Naive thymus-derived CD8-positive, alpha-beta T cell (primary cell): ENCODE data around the gene CELA2B. TPM values are rescaled to one million over a fixed set of nuclear protein-coding genes. Genes with fewer than 3 reads are reported as not detected.
"Not testable (repeated sequence)": the region's sequence is repeated elsewhere in the genome, so short reads cannot be mapped to it uniquely, and the experiment has no call there.

Experiments
- ATAC-seq, 2 donors: fragments of 150-1000 bp; cut with Tn5 transposase in 1 of 2; sonication (Bioruptor Pico), chemical (Tn5 transposase) in 1 of 2; 1 replicate in 1 of 2; 2 replicates in 1 of 2; pipeline ENCODE4 v1.10.0; 2021; ENCODE audit warnings: mild to moderate bottlenecking in 2 of 2, moderate library complexity in 2 of 2
- POLR2A ChIA-PET: fragments of 350-600 bp; sonication (Branson Sonifier 250); formaldehyde crosslinking; loops from one replicate; lab custom pipeline; 2021; ENCODE audit warnings: antibody characterized with exemption; lab: Charles Lee
- DNase-seq, 10 donors: peaks; one replicate each; pipeline versions ENCODE4 v3.0.0 to v3.0.0-alpha.2; 2020 to 2022
- H3K27ac Mint-ChIP-seq, 10 donors: one replicate each; pipeline ENCODE4 v1.8.0; 2020 to 2022; ENCODE audit warnings: mild to moderate bottlenecking in 10 of 10, mixed read lengths in 10 of 10, moderate library complexity in 4 of 10, inconsistent platforms in 1 of 10
- H3K27me3 Mint-ChIP-seq, 5 donors: one replicate each; pipeline ENCODE4 v1.8.0; 2021 to 2022; ENCODE audit warnings: mixed read lengths in 5 of 5
- H3K36me3 Mint-ChIP-seq, 3 donors: one replicate each; pipeline ENCODE4 v1.8.0; 2020 to 2022; ENCODE audit warnings: mixed read lengths in 3 of 3, mild to moderate bottlenecking in 2 of 3, inconsistent platforms in 1 of 3
- H3K4me1 Mint-ChIP-seq, 4 donors: one replicate each; pipeline ENCODE4 v1.8.0; 2021 to 2022; ENCODE audit warnings: mixed read lengths in 4 of 4
- H3K4me3 Mint-ChIP-seq, 10 donors: one replicate each; pipeline ENCODE4 v1.8.0; 2020 to 2022; ENCODE audit warnings: mild to moderate bottlenecking in 10 of 10, mixed read lengths in 10 of 10, moderate library complexity in 6 of 10, inconsistent platforms in 1 of 10
- H3K9me3 Mint-ChIP-seq, 9 donors: one replicate each; pipeline ENCODE4 v1.8.0; 2020 to 2022; ENCODE audit warnings: mixed read lengths in 9 of 9, mild to moderate bottlenecking in 3 of 9, inconsistent platforms in 1 of 9, moderate library complexity in 1 of 9
- polyA plus RNA-seq, 3 donors: library from polyadenylated mRNA; unstranded; fragments of 300-500 nt; fragmentation: Illumina TruSeq; gene quantifications; one replicate each; pipeline ENCODE4 v1.2.3, GENCODE V29; 2021
- total RNA-seq, 8 experiments: library from RNA in 2 of 8; stranded (reverse) in 2 of 8; gene quantifications; one replicate each; pipeline ENCODE4 v1.2.3 and lab custom pipeline; 2021 to 2026

The CELA2B gene
- total and polyA plus RNA-seq, 5 experiments from 2014 or later = not detected

DNA sequence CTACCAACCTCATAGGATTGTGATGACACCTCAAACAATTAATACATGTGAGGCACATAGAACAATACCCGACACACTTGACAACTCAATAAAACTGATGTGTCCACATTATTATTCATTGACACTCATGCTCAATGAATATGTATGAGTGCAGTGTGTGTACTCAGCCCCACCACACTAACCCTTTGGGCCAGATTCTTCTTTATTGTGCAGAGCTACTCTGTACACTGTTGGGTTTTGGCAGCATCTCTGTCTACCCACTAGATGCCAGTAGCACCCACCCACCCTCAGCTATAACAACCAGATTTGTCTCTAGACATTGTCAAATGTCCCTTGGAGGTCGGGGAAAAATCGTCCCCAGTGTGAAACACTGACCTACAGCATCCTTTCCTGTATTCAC, 38.0 kb downstream of the CELA2B start:
- ATAC-seq = no peak
- H3K36me3 Mint-ChIP-seq = peaks cover 10 to 67% (median 20%) of the 10 kb centered on the region in 3 donors
- H3K27me3 Mint-ChIP-seq = no peaks in the 10 kb centered on the region
- H3K9me3 Mint-ChIP-seq = no peaks in the 10 kb centered on the region
- H3K27ac Mint-ChIP-seq = no peak overlapping the region
- no peak overlapping the region for H3K4me3 Mint-ChIP-seq
- POLR2A ChIA-PET = interaction anchor here (1.3 kb wide), 1 partner anchor 10 kb away, joined by 3 read pairs; the partner anchor contains the start of gene CASP9
- no peak for DNase-seq
- peaks cover 0 to 26% (median 19%) of the 10 kb centered on the region in 4 donors for H3K4me1 Mint-ChIP-seq

DNA sequence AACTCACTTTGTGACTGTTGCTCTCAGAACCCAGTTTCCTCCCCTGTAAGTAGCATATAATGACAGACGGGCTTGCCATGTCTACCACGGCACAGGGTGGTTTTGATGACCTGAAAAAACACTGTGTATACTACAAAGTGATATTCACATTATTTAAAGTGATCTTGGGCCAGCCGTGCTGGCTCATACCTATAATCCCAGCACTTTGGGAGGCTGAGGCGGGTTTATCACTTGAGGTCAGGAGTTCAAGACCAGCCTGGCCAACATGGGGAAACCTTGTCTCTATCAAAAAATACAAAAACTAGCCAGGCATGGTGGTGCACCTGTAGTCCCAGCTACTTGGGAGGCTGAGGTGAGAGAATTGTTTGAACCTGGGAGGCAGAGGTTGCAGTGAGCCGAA, 38.7 kb downstream of the CELA2B start:
- not testable (repeated sequence) for ATAC-seq, DNase-seq, H3K27ac Mint-ChIP-seq, H3K27me3 Mint-ChIP-seq, H3K9me3 Mint-ChIP-seq
- Mint-ChIP-seq H3K36me3 (peaks cover 10 to 62% (median 20%) of the 10 kb centered on the region in 3 donors), H3K4me1 (peaks cover 0 to 30% (median 19%) of the 10 kb centered on the region in 4 donors), H3K4me3 (peak overlapping the region in 1 of 10 donors; percentile 19)
- POLR2A ChIA-PET = interaction anchor here (1.3 kb wide), 1 partner anchor 9 kb away, joined by 3 read pairs; the partner anchor contains the start of gene CASP9

DNA sequence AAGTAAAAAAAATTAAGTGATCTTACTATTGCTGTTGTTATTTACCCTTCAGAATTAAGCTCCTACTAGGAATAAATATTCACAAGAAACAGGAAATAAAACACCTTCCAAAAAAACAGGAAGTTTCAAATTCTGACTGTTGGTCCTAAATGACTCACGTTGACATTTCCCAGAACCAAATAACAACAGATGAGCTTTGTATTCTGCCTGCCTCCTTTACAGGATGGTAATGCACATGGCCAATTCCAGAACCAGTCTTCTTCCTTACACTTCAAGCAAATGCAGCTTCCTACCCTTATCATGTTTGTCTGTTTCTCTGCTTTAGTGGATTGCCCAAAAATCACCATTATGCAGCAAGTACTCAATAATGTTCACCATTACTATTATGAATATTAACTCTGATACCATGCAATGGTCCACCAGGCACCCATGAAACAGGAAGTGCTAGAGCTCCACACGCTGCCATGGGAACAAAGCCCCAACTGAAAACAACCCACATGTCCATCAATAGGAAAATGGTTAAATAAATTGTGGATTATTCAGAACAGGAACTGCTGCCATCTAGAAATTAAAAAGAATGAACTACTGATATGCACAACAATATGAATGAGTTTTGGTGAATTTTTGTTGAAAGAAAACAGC, 39.2 kb downstream of the CELA2B start:
- H3K36me3 Mint-ChIP-seq = peaks cover 10 to 61% (median 20%) of the 10 kb centered on the region in 3 donors
- DNase-seq (no peak), ATAC-seq (no peak)
- no peak overlapping the region for H3K4me3 Mint-ChIP-seq
- no peaks in the 10 kb centered on the region for H3K9me3 Mint-ChIP-seq
- no peaks in the 10 kb centered on the region for H3K27me3 Mint-ChIP-seq
- peaks cover 0 to 30% (median 19%) of the 10 kb centered on the region in 4 donors for H3K4me1 Mint-ChIP-seq
- POLR2A ChIA-PET = no interaction called here
- H3K27ac Mint-ChIP-seq = peak overlapping the region in 1 of 10 donors; percentile 13

DNA sequence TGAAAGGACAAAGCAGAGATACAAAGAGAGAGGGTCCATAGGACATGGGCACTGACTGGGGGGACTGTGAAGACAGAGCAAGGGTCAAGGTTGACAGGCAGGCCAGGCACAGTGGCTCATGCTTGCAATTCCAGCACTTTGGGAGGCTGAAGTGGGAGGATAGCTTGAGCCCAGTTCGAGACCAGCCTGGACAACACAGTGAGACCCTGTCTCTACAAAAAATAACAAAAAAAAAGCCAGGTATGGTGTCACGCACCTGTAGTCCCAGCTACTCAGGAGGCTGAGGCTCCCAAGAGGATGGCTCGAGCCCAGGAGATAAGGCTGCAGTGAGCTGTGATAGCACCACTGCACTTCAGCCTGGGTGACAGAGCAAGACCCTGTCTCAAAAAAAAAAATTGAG, 43.7 kb downstream of the CELA2B start:
- peaks cover 21 to 39% (median 31%) of the 10 kb centered on the region in 4 donors for H3K4me1 Mint-ChIP-seq
- POLR2A ChIA-PET = no interaction called here
- no peak overlapping the region for H3K4me3 Mint-ChIP-seq
- peaks cover 10 to 31% (median 13%) of the 10 kb centered on the region in 3 donors for H3K36me3 Mint-ChIP-seq
- ATAC-seq = no peak
- no peaks in the 10 kb centered on the region for H3K9me3 Mint-ChIP-seq
- H3K27me3 Mint-ChIP-seq = no peaks in the 10 kb centered on the region
- DNase-seq = no peak
- peak overlapping the region in 1 of 10 donors; percentile 7 for H3K27ac Mint-ChIP-seq

DNA sequence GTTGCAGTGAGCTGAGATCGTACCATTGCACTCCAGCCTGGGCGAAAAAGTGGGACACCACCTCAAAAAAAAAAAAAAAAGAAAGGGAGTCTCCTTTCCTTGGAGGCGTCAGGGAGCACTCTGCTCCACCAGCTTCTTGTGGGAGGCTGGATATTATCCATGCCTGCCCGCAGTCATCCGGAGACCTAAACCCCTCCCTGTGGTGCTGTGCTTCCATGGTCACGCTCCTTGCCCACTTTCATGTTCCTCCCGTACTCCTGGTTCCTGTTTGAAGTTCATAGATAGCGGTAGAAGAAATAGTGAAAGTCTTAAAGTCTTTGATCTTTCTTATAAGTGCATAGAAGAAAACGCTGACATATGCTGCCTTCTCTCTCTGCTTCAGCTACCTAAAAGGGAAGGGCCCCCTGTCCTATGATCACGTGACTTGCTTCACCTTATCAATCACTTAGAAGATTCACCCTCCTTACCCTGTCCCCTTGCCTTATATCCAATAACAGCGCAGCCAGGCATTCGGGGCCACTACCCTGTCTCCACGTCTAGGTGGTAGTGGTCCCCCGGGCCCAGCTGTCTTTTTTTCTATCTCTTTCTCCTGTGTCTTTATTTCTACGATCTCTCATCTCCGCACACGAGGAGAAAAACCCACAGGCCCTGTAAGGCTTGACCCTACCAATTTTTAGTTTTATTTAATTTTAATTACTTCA, 45.5 kb downstream of the CELA2B start:
- peak in 1 of 10 donors; percentile 7 for DNase-seq
- not testable (repeated sequence) for H3K4me3 Mint-ChIP-seq, ATAC-seq, H3K9me3 Mint-ChIP-seq, H3K27me3 Mint-ChIP-seq
- H3K27ac Mint-ChIP-seq = peak overlapping the region in 2 of 10 donors; percentile 5 to 81
- POLR2A ChIA-PET = interaction anchor here (0.7 kb wide), 2 partner anchors 59 to 60 kb away, joined by 3 to 6 read pairs; no protein-coding TSS in a partner anchor
- peaks cover 24 to 43% (median 39%) of the 10 kb centered on the region in 4 donors for H3K4me1 Mint-ChIP-seq
- peaks cover 8 to 22% (median 10%) of the 10 kb centered on the region in 3 donors for H3K36me3 Mint-ChIP-seq

DNA sequence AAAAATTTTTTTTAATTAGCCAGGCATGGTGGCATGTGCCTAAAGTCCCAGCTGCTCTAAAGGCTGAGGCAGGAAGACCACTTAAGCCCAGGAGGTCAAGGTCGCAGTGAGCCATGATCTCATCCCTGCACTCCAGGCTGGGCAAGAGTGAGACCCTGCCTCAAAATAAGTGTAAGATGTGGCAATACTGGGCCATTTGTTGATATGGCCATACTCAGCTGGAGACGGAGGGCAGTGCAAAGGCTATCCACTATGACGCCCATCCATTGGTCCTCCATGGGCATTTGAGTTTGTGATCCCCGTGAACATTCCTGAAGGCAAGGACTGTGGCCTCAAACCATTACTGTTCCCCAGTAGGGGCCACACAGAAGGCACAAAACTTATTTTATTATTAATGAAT, 46.6 kb downstream of the CELA2B start:
- DNase-seq = no peak
- H3K4me1 Mint-ChIP-seq = peaks cover 24 to 49% (median 43%) of the 10 kb centered on the region in 4 donors
- peak overlapping the region in 5 of 10 donors; percentile 23 to 40 (median 29) for H3K4me3 Mint-ChIP-seq
- H3K36me3 Mint-ChIP-seq = peaks cover 0 to 10% (median 0%) of the 10 kb centered on the region in 3 donors
- no peak for ATAC-seq
- H3K27ac Mint-ChIP-seq = peak overlapping the region in 4 of 10 donors; percentile 43 to 100 (median 68)
- POLR2A ChIA-PET = no interaction called here
- H3K27me3 Mint-ChIP-seq = peaks cover 0 to 2% (median 0%) of the 10 kb centered on the region in 5 donors
- H3K9me3 Mint-ChIP-seq = no peaks in the 10 kb centered on the region

DNA sequence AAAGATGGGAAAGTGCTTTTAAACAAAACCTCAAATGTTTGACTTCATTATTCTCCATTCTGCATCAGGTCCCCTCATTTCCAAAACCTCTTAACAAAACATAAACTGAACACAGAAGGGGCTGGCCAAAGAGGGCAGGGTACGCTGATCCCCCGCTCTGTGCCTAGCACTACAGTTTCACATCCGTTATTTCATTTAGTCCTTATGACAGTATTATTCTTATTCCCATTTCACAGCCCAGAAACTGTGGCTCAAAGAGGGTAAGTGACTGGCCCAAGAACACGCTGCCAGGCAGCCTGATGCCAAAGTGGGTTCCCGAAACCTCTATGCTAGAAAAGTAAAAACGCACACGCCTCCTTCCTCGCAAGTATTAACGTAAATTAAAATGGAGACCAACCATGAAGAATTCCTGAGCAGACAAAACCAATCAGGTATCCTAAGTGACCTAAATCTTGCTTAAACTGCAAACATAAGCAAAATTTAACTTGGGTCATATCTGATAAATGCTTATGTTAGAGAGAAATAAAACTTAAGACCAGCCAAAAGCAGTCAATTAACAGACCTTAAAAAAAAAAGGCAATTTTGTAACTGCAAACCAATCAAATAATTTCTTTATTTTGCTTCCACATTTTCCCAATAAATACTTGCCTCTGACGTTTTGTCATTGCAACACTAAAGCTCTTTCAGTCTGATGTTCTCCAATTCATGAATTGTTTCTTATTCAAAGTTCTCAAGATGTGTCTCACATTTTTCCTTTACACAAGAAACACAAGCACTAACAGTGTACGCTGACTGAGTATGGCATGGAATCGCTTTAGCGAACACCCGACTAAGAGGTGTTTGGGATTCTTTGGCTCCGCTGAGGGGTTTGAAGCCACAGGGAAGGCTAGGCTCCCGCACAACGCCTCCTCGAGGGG, 47.5 kb downstream of the CELA2B start:
- POLR2A ChIA-PET = interaction anchor here (1.0 kb wide), 1 partner anchor 10 kb away, joined by 3 read pairs; no protein-coding TSS in a partner anchor
- peaks cover 27 to 55% (median 51%) of the 10 kb centered on the region in 4 donors for H3K4me1 Mint-ChIP-seq
- peak overlapping the region; percentile 60 to 100 (median 100) for H3K27ac Mint-ChIP-seq
- ATAC-seq = peak in 1 of 2 donors; percentile 0
- H3K36me3 Mint-ChIP-seq = peaks cover 0 to 2% (median 0%) of the 10 kb centered on the region in 3 donors
- peaks cover 0 to 2% (median 0%) of the 10 kb centered on the region in 5 donors for H3K27me3 Mint-ChIP-seq
- DNase-seq = peak in 1 of 10 donors; percentile 2
- peak overlapping the region; percentile 87 to 97 (median 92) for H3K4me3 Mint-ChIP-seq
- H3K9me3 Mint-ChIP-seq = no peaks in the 10 kb centered on the region

DNA sequence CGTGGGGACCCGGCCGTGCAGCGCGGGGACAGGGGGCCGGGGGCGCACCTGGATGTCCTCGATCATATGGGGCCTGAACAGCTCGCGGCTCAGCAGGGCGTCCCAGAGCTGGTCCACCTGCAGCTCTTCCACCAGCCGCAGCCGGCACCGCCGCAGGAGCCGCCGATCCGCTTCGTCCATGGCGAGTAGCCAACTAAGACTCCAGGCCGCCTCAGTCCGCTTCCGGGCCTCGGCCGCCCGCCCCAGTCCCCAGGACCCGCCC, 48.0 kb downstream of the CELA2B start, which contains the start of gene CASP9:
CASP9 (minus strand) TSS at position 195 of the 262 bp plus-strand sequence; CDS start at position 180, 15 bp downstream.
- peak; percentile 4 to 16 for ATAC-seq

DNA sequence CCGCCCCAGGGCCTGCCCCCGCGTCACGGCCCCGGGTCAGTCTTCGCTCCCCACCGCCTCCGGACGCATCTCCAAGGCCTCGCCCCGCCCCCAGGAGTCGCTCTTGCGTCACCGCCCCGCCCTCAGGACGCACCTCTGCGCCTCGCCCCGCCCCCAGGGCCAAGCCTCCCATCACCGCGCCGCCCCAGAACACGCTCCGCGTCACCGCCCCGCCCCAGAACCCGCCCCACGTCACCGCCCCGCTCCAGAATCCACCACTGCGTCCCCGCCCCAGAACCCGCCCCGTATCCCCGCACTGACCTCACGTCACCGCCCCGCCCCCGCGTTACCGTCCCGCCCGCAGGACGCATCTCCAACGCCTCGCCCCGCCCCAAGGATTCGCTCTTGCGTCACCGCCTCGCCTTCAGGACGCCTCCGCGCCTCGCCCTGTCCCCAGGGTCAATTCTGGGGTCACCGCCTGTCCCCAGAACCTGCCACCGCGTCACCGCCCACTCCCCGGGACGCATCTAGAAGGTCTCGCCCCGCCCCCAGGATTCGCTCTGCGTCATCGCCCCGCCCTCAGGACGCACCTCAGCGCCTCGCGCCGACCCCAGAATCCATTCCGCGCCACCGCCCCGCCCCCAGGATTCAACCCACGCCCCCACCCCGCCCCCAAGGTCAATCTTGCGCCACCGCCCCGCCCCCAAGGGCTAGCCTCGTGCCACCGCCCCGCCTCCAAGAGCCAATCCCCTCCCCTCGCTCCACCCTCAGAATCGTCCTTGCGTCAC, 48.6 kb downstream of the CELA2B start:
- peak overlapping the region; percentile 87 to 97 (median 92) for H3K4me3 Mint-ChIP-seq
- H3K36me3 Mint-ChIP-seq = peaks cover 0 to 4% (median 0%) of the 10 kb centered on the region in 3 donors
- H3K9me3 Mint-ChIP-seq = no peaks in the 10 kb centered on the region
- ATAC-seq (peak; percentile 48 to 56), DNase-seq (peak; percentile 99 to 100 (median 100))
- H3K27me3 Mint-ChIP-seq = peaks cover 0 to 2% (median 0%) of the 10 kb centered on the region in 5 donors
- H3K27ac Mint-ChIP-seq = peak overlapping the region; percentile 97 to 100 (median 100)
- H3K4me1 Mint-ChIP-seq = peaks cover 32 to 55% (median 52%) of the 10 kb centered on the region in 4 donors
- POLR2A ChIA-PET = interaction anchor here (1.2 kb wide), 1 partner anchor 93 kb away, joined by 4 read pairs; the partner anchor contains the start of gene DDI2

More for the DNA sequence above, 48.0 kb downstream of the CELA2B start, which contains the start of gene CASP9:
- peaks cover 0 to 1% (median 0%) of the 10 kb centered on the region in 3 donors for H3K36me3 Mint-ChIP-seq
- H3K27me3 Mint-ChIP-seq = peaks cover 0 to 2% (median 0%) of the 10 kb centered on the region in 5 donors
- H3K4me3 Mint-ChIP-seq = peak within 1 kb of the TSS; percentile 87 to 97 (median 92)
- peaks cover 30 to 55% (median 53%) of the 10 kb centered on the region in 4 donors for H3K4me1 Mint-ChIP-seq
- H3K27ac Mint-ChIP-seq = peak within 1 kb of the TSS; percentile 97 to 100 (median 100)
- no peaks in the 10 kb centered on the region for H3K9me3 Mint-ChIP-seq
- POLR2A ChIA-PET = interaction anchor here (1.0 kb wide), 1 partner anchor 10 kb away, joined by 3 read pairs; no protein-coding TSS in a partner anchor
- DNase-seq = no peak

DNA sequence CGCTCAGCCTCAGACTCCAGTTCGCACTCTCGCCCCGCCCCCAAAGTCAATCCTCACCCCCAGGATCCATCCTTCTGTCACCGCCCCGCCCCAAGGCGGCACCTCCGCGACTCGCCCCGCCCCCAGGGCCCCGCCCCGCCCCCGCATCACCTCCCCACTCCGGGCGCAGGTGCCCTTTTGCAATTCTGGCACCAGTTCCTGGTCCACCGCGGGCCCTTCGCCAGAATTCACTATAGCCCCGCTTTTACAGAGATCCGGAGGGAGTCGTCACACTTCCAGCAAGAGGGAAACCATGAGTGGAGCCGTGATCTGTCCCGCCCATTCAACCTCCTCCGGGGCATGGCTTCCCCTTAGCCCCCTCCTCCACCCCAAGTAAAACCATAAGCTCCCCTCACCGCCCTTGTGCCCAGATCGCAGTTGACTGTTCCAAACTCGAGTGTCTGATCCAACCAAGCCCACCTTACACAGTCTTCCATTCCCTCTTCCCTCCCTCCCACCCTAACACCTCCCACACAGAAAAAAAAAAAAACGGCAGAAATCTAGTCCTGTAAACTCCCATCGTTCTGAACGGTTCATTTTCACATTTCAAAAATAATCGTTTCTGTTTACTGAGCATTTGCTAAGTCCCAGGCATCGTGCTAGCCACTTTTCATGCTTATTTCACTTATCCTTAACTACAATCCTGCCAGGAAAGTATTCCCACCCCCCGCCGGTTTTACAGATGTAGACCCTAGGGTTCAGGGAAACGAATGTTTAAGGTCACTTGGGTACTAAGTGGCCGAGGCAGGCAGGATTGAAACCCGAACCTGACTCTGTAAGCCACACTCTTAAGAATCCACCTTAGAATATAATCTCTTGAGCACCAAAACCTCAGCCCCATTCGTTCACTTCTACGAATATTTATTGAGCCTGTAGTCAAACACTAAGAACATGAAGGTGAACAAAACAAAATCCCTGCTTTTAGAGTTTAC, 49.4 kb downstream of the CELA2B start:
- peaks cover 0 to 8% (median 0%) of the 10 kb centered on the region in 3 donors for H3K36me3 Mint-ChIP-seq
- peak overlapping the region; percentile 87 to 97 (median 92) for H3K4me3 Mint-ChIP-seq
- H3K27me3 Mint-ChIP-seq = peaks cover 0 to 2% (median 0%) of the 10 kb centered on the region in 5 donors
- no peaks in the 10 kb centered on the region for H3K9me3 Mint-ChIP-seq
- DNase-seq (peak in 2 of 10 donors; percentile 12 to 98), ATAC-seq (peak; percentile 63 to 64)
- POLR2A ChIA-PET = interaction anchor here (1.2 to 2.4 kb wide), 3 partner anchors 54 to 309 kb away, joined by 4 to 20 read pairs (median 7); partner anchors contain the start of gene DDI2
- peak overlapping the region; percentile 89 to 100 (median 100) for H3K27ac Mint-ChIP-seq
- H3K4me1 Mint-ChIP-seq = peaks cover 32 to 57% (median 52%) of the 10 kb centered on the region in 4 donors
